Measurements from ENCODE around the gene APEH. TPM values are rescaled to one million over a fixed set of nuclear protein-coding genes. Genes with fewer than 3 reads are reported as not detected.

The APEH gene
- total and polyA plus RNA-seq, 5 donors from 2014 or later, result 87.7 to 138 (median 132) TPM

GRCh38 chr3:49717959-49718857, 44.1 kb downstream of the APEH start:
- Mint-ChIP-seq H3K4me3 (peak overlapping the region; percentile 93 to 97 (median 94)), H3K27me3 (no peaks in the 10 kb centered on the region), H3K4me1 (peaks cover 0 to 42% (median 20%) of the 10 kb centered on the region in 4 donors), H3K27ac (peak overlapping the region in 1 of 3 donors; percentile 55), H3K36me3 (no peaks in the 10 kb centered on the region), H3K9me3 (no peaks in the 10 kb centered on the region)
- no peaks in the 10 kb centered on the region for H3K9me3 ChIP-seq (ENCODE audit: control insufficient read depth in 2 of 2, low read length in 2 of 2)
- ATAC-seq (ENCODE audit: low read depth in 2 of 2), result no peak
- peaks cover 8% of the 10 kb centered on the region for H3K36me3 ChIP-seq (ENCODE audit: control insufficient read depth, insufficient read depth, low read length)
- no peak for DNase-seq
- no peak overlapping the region for H3K4me3 ChIP-seq (ENCODE audit: low read depth, low read length)
- H3K27me3 ChIP-seq (ENCODE audit: control insufficient read depth, insufficient read depth, low read length), result no peaks in the 10 kb centered on the region
- H3K27ac ChIP-seq (ENCODE audit: insufficient read depth, low read length, poor library complexity, severe bottlenecking), result no peak overlapping the region
- peaks cover 25% of the 10 kb centered on the region for H3K4me1 ChIP-seq (ENCODE audit: control insufficient read depth, insufficient read depth, low read length, poor library complexity, severe bottlenecking)

- Histone ChIP-seq H3K4me1 (ENCODE audit: control insufficient read depth, insufficient read depth, low read length, poor library complexity, severe bottlenecking) (peaks cover 25% of the 10 kb centered on the region), H3K27ac (ENCODE audit: insufficient read depth, low read length, poor library complexity, severe bottlenecking) (peak overlapping the region; percentile 75), H3K9me3 (ENCODE audit: control insufficient read depth in 2 of 2, low read length in 2 of 2) (no peaks in the 10 kb centered on the region), H3K36me3 (ENCODE audit: control insufficient read depth, insufficient read depth, low read length) (peaks cover 8% of the 10 kb centered on the region), H3K4me3 (ENCODE audit: low read depth, low read length) (peak overlapping the region; percentile 68), H3K27me3 (ENCODE audit: control insufficient read depth, insufficient read depth, low read length) (no peaks in the 10 kb centered on the region)
- H3K27me3 Mint-ChIP-seq, result no peaks in the 10 kb centered on the region
- no peaks in the 10 kb centered on the region for H3K36me3 Mint-ChIP-seq
- H3K27ac Mint-ChIP-seq, result peak overlapping the region in 2 of 3 donors; percentile 92 to 94
- peaks cover 0 to 44% (median 22%) of the 10 kb centered on the region in 4 donors for H3K4me1 Mint-ChIP-seq
- peak overlapping the region; percentile 93 to 97 (median 94) for H3K4me3 Mint-ChIP-seq
- DNase-seq (no peak), ATAC-seq (ENCODE audit: low read depth in 2 of 2) (no peak)
- H3K9me3 Mint-ChIP-seq, result no peaks in the 10 kb centered on the region
Measured at GRCh38 chr3:49718858-49719213, 44.7 kb downstream of the APEH start.

GRCh38 chr3:49719214-49719884, 45.2 kb downstream of the APEH start, which contains the start of gene AMIGO3:
TSS of gene AMIGO3 (minus strand) at chr3:49719684. CDS start at chr3:49719465, 219 bp downstream.
- DNase-seq, result peak; percentile 88 to 93 (median 92)
- Histone ChIP-seq H3K4me1 (ENCODE audit: control insufficient read depth, insufficient read depth, low read length, poor library complexity, severe bottlenecking) (peaks cover 25% of the 10 kb centered on the region), H3K4me3 (ENCODE audit: low read depth, low read length) (peak within 1 kb of the TSS; percentile 68), H3K9me3 (ENCODE audit: control insufficient read depth in 2 of 2, low read length in 2 of 2) (no peaks in the 10 kb centered on the region), H3K36me3 (ENCODE audit: control insufficient read depth, insufficient read depth, low read length) (peaks cover 8% of the 10 kb centered on the region), H3K27me3 (ENCODE audit: control insufficient read depth, insufficient read depth, low read length) (no peaks in the 10 kb centered on the region), H3K27ac (ENCODE audit: insufficient read depth, low read length, poor library complexity, severe bottlenecking) (peak within 1 kb of the TSS; percentile 75)
- Mint-ChIP-seq H3K27ac (peak within 1 kb of the TSS; percentile 38 to 94 (median 92)), H3K9me3 (no peaks in the 10 kb centered on the region), H3K4me1 (peaks cover 0 to 47% (median 22%) of the 10 kb centered on the region in 4 donors), H3K4me3 (peak within 1 kb of the TSS; percentile 93 to 97 (median 94)), H3K36me3 (no peaks in the 10 kb centered on the region), H3K27me3 (no peaks in the 10 kb centered on the region)
- peak; percentile 77 to 78 for ATAC-seq (ENCODE audit: low read depth in 2 of 2)

- DNase-seq, result no peak
- H3K4me1 ChIP-seq (ENCODE audit: control insufficient read depth, insufficient read depth, low read length, poor library complexity, severe bottlenecking), result peaks cover 31% of the 10 kb centered on the region
- peaks cover 8% of the 10 kb centered on the region for H3K36me3 ChIP-seq (ENCODE audit: control insufficient read depth, insufficient read depth, low read length)
- peak overlapping the region in 1 of 3 donors; percentile 54 for H3K27ac Mint-ChIP-seq
- no peaks in the 10 kb centered on the region for H3K27me3 Mint-ChIP-seq
- H3K4me3 ChIP-seq (ENCODE audit: low read depth, low read length), result no peak overlapping the region
- no peak for ATAC-seq (ENCODE audit: low read depth in 2 of 2)
- no peaks in the 10 kb centered on the region for H3K9me3 ChIP-seq (ENCODE audit: control insufficient read depth in 2 of 2, low read length in 2 of 2)
- peak overlapping the region; percentile 53 to 93 (median 74) for H3K4me3 Mint-ChIP-seq
- H3K27ac ChIP-seq (ENCODE audit: insufficient read depth, low read length, poor library complexity, severe bottlenecking), result no peak overlapping the region
- no peaks in the 10 kb centered on the region for H3K36me3 Mint-ChIP-seq
- no peaks in the 10 kb centered on the region for H3K9me3 Mint-ChIP-seq
- peaks cover 0 to 56% (median 23%) of the 10 kb centered on the region in 4 donors for H3K4me1 Mint-ChIP-seq
- H3K27me3 ChIP-seq (ENCODE audit: control insufficient read depth, insufficient read depth, low read length), result no peaks in the 10 kb centered on the region
Measured at GRCh38 chr3:49720855-49721595, 46.9 kb downstream of the APEH start.

GRCh38 chr3:49721596-49721895, 47.4 kb downstream of the APEH start:
- peaks cover 10% of the 10 kb centered on the region for H3K36me3 ChIP-seq (ENCODE audit: control insufficient read depth, insufficient read depth, low read length)
- ATAC-seq (ENCODE audit: low read depth in 2 of 2) (no peak), DNase-seq (no peak)
- peak overlapping the region; percentile 22 to 93 (median 55) for H3K4me3 Mint-ChIP-seq
- H3K4me1 ChIP-seq (ENCODE audit: control insufficient read depth, insufficient read depth, low read length, poor library complexity, severe bottlenecking), result peaks cover 31% of the 10 kb centered on the region
- H3K9me3 ChIP-seq (ENCODE audit: control insufficient read depth in 2 of 2, low read length in 2 of 2), result no peaks in the 10 kb centered on the region
- no peaks in the 10 kb centered on the region for H3K27me3 ChIP-seq (ENCODE audit: control insufficient read depth, insufficient read depth, low read length)
- H3K27me3 Mint-ChIP-seq, result no peaks in the 10 kb centered on the region
- H3K27ac ChIP-seq (ENCODE audit: insufficient read depth, low read length, poor library complexity, severe bottlenecking), result no peak overlapping the region
- H3K36me3 Mint-ChIP-seq, result no peaks in the 10 kb centered on the region
- no peak overlapping the region for H3K27ac Mint-ChIP-seq
- peaks cover 0 to 56% (median 23%) of the 10 kb centered on the region in 4 donors for H3K4me1 Mint-ChIP-seq
- no peaks in the 10 kb centered on the region for H3K9me3 Mint-ChIP-seq
- H3K4me3 ChIP-seq (ENCODE audit: low read depth, low read length), result no peak overlapping the region

DNA sequence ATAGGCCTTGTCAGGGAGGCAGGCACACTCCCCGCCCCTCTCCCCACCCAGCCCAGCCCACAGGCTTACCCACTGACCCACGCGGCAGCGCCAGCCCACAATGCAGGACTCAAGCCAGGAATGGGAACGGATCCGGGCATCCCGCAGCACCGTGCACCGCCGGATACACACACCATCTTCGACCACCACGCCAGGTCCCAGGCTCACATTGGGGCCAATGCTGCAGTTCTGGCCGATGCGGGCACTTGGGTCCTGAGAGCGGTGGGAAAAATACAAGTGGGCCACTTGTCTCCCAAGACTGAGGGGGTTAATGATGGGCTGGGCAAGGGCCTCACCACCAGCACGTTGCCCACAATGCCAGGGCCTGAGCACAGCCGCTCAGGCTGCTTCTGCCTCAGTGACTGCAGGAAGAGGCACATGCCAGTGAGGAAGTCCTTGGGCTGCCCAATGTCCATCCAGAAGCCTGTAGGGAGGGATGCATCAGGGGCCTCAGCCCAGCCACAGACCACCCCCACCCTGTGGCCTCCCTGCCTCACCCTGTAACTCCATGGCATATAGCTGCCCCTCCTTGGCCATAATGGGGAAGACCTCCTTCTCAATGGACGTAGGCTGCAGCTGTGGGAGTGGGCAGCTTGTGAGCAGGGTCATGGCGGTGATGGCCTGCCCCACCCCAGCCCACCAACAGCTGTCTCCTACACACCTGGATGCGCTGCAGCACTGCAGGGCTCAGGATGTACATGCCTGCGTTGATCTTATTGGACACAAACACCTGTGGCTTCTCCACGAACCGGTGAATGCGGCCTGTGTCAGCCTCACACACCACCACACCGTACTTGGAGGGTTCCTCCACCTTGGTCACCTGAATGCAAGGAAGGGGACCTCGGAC, 48.0 kb downstream of the APEH start:
- Histone ChIP-seq H3K27ac (ENCODE audit: insufficient read depth, low read length, poor library complexity, severe bottlenecking) (peak overlapping the region; percentile 96), H3K4me1 (ENCODE audit: control insufficient read depth, insufficient read depth, low read length, poor library complexity, severe bottlenecking) (peaks cover 31% of the 10 kb centered on the region), H3K27me3 (ENCODE audit: control insufficient read depth, insufficient read depth, low read length) (no peaks in the 10 kb centered on the region), H3K36me3 (ENCODE audit: control insufficient read depth, insufficient read depth, low read length) (peaks cover 15% of the 10 kb centered on the region), H3K9me3 (ENCODE audit: control insufficient read depth in 2 of 2, low read length in 2 of 2) (no peaks in the 10 kb centered on the region), H3K4me3 (ENCODE audit: low read depth, low read length) (no peak overlapping the region)
- Mint-ChIP-seq H3K27me3 (no peaks in the 10 kb centered on the region), H3K36me3 (no peaks in the 10 kb centered on the region), H3K27ac (peak overlapping the region in 2 of 3 donors; percentile 26 to 97), H3K9me3 (no peaks in the 10 kb centered on the region), H3K4me3 (peak overlapping the region; percentile 78 to 97 (median 94)), H3K4me1 (peaks cover 0 to 56% (median 23%) of the 10 kb centered on the region in 4 donors)
- no peak for ATAC-seq (ENCODE audit: low read depth in 2 of 2)
- DNase-seq, result no peak

DNA sequence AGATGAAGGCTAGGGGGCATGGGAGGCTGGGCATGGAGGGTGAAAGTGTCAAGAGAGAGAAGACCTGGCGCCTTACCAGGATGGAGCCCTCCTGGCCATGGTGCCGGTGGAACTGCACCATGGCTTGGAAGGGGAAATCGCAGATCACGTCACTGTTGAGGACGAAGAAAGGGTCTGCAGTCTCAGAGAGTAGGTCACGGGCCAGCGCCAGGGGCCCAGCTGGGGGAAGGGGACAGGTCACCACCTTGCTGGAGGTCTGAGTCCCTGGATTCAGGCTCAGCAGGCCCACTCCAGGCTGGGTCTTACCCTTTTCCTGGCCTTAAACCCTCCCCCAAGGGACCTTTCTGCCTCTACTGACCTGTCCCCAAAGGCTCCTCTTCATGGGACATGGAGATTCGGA, 48.7 kb downstream of the APEH start:
- H3K27me3 ChIP-seq (ENCODE audit: control insufficient read depth, insufficient read depth, low read length), result no peaks in the 10 kb centered on the region
- Mint-ChIP-seq H3K4me3 (peak overlapping the region; percentile 92 to 97 (median 96)), H3K27me3 (no peaks in the 10 kb centered on the region), H3K9me3 (no peaks in the 10 kb centered on the region), H3K36me3 (no peaks in the 10 kb centered on the region), H3K4me1 (peaks cover 0 to 54% (median 23%) of the 10 kb centered on the region in 4 donors), H3K27ac (peak overlapping the region; percentile 89 to 97 (median 94))
- ATAC-seq (ENCODE audit: low read depth in 2 of 2), result no peak
- DNase-seq, result no peak
- H3K36me3 ChIP-seq (ENCODE audit: control insufficient read depth, insufficient read depth, low read length), result peaks cover 22% of the 10 kb centered on the region
- peaks cover 31% of the 10 kb centered on the region for H3K4me1 ChIP-seq (ENCODE audit: control insufficient read depth, insufficient read depth, low read length, poor library complexity, severe bottlenecking)
- H3K4me3 ChIP-seq (ENCODE audit: low read depth, low read length), result peak overlapping the region; percentile 74
- no peaks in the 10 kb centered on the region for H3K9me3 ChIP-seq (ENCODE audit: control insufficient read depth in 2 of 2, low read length in 2 of 2)
- H3K27ac ChIP-seq (ENCODE audit: insufficient read depth, low read length, poor library complexity, severe bottlenecking), result peak overlapping the region; percentile 96
